Thyroid gland (tissue), 4 donors: ENCODE results near the gene DBT.

Experiments
- CTCF ChIP-seq, 6 experiments: fragments of 200-600 bp in 3 of 6; fragments of 450-650 bp in 3 of 6; sonication (generic) in 3 of 6; IDR thresholded peaks; one replicate each; pipeline ENCODE4 v1.5.1; 2016 to 2019; ENCODE audit warnings: antibody characterized with exemption in 6 of 6, mild to moderate bottlenecking in 2 of 6, inconsistent platforms in 1 of 6, moderate library complexity in 1 of 6
- POLR2A ChIP-seq, 2 donors: fragments of 450-650 bp; IDR thresholded peaks; one replicate each; pipeline ENCODE4 v1.6.1; 2017; ENCODE audit warnings: antibody characterized with exemption in 2 of 2, mild to moderate bottlenecking in 2 of 2, moderate library complexity in 1 of 2

GRCh38 chr1:100206301-100206700, 43.3 kb downstream of the DBT start:
- TF ChIP-seq CTCF (IDR thresholded peaks at IDR 0.05), result no peak
- no peak for TF ChIP-seq POLR2A (IDR thresholded peaks at IDR 0.05)
